Endodermal cell (in vitro differentiated cells): ENCODE measurements around the gene PTPRH. TPM values are rescaled to one million over a fixed set of nuclear protein-coding genes. Genes with fewer than 3 reads are reported as not detected.

ENCODE experiments used
- DNase-seq: peaks from one replicate; pipeline ENCODE4 v3.0.0-alpha.2; 2017
- H3K27ac ChIP-seq: 2 replicates; pipeline ENCODE4 v1.5.1; 2013; ENCODE audit warnings: mild to moderate bottlenecking, low read depth, low read length, moderate library complexity
- H3K27me3 ChIP-seq: 2 replicates; pipeline ENCODE4 v1.6.1; 2013; ENCODE audit warnings: mild to moderate bottlenecking, low read length, moderate library complexity; ENCODE audit not compliant: insufficient read depth, control insufficient read depth, poor library complexity, severe bottlenecking
- H3K36me3 ChIP-seq: 2 replicates; pipeline ENCODE4 v1.7.0; 2013; ENCODE audit warnings: mild to moderate bottlenecking, low read length, moderate library complexity; ENCODE audit not compliant: control insufficient read depth, insufficient read depth
- H3K4me1 ChIP-seq: one replicate; pipeline ENCODE4 v1.7.0; 2013; ENCODE audit warnings: low read length; ENCODE audit not compliant: control insufficient read depth, insufficient read depth
- H3K4me3 ChIP-seq: 2 replicates; pipeline ENCODE4 v1.5.1; 2013; ENCODE audit warnings: mild to moderate bottlenecking, low read length, moderate library complexity
- H3K9ac ChIP-seq: 2 replicates; pipeline ENCODE4 v1.6.1; 2013; ENCODE audit warnings: mild to moderate bottlenecking, low read length, moderate library complexity; ENCODE audit not compliant: poor library complexity, severe bottlenecking; ENCODE audit errors: extremely low read depth
- H3K9me3 ChIP-seq: 2 replicates; pipeline ENCODE4 v1.6.1; 2013; ENCODE audit warnings: mild to moderate bottlenecking, low read length, moderate library complexity; ENCODE audit not compliant: control insufficient read depth
- H3K27ac Mint-ChIP-seq: 2 replicates; pipeline ENCODE4 v1.8.0; 2020; ENCODE audit warnings: mixed read lengths
- H3K27me3 Mint-ChIP-seq: 2 replicates; pipeline ENCODE4 v1.8.0; 2021; ENCODE audit warnings: mild to moderate bottlenecking, mixed read lengths; ENCODE audit not compliant: insufficient read depth
- H3K36me3 Mint-ChIP-seq: 2 replicates; pipeline ENCODE4 v1.8.0; 2020; ENCODE audit warnings: low read depth, mixed read lengths
- H3K4me1 Mint-ChIP-seq: 2 replicates; pipeline ENCODE4 v1.8.0; 2020; ENCODE audit warnings: mixed read lengths
- H3K4me3 Mint-ChIP-seq: 2 replicates; pipeline ENCODE4 v1.8.0; 2020; ENCODE audit warnings: mild to moderate bottlenecking, moderate library complexity, mixed read lengths
- H3K9me3 Mint-ChIP-seq: 2 replicates; pipeline ENCODE4 v1.8.0; 2020; ENCODE audit warnings: mild to moderate bottlenecking, mixed read lengths
- WGBS, 2 experiments: methylation state at CpG; one replicate each; pipeline versions ENCODE4 v1.1.5 to v1.1.7; 2013; ENCODE audit warnings: missing lambda C conversion rate in 2 of 2, mixed read lengths in 1 of 2; ENCODE audit not compliant: insufficient coverage in 1 of 2, insufficient read length in 1 of 2; 5-methylcytosine and 5-hydroxymethylcytosine counted together
- total RNA-seq, 2 donors: library from RNA; stranded (reverse); fragmentation: NEBNext Ultra II Directional in 1 of 2; extraction: Animal tissue kit (Norgen Biotek cat#: 25700) in 1 of 2; gene quantifications; 2 replicates in 1 of 2; 3 replicates in 1 of 2; pipeline ENCODE4 v1.2.1, GENCODE V29; 2021
- TF ChIP-seq, protein P1 (sequence below): fragments of 200-600 bp; sonication (generic); conservative IDR thresholded peaks from 2 replicates; pipeline ENCODE4 v1.5.0; 2021; ENCODE audit warnings: antibody characterized with exemption, mild to moderate bottlenecking

PTPRH gene
- total RNA-seq, 2 donors from 2014 or later = not detected

DNA sequence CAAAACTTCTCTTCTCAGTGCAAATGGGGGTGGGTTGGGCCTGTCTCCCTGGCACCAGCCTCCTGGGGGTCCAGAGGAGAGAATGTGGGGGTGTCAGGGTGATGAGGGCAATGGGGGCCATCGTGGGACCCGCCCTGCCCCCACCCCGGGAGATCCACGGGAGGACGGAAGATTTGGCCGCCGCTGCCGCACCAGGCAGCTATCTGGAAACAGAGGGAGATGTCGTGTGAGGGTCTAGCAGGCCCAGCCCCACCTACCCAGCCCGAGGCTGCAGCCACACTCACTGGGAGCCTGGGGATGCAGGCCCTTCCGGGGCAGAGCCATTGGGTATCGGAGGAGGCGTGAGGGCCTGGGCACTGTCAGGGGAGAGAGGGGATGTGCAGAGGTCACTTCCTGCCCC lies 21.0 kb upstream of the PTPRH start:
- Mint-ChIP-seq H3K27me3 (no peaks in the 10 kb centered on the region), H3K27ac (no peak overlapping the region), H3K36me3 (peaks cover 44% of the 10 kb centered on the region), H3K4me3 (no peak overlapping the region), H3K9me3 (no peaks in the 10 kb centered on the region), H3K4me1 (peaks cover 7% of the 10 kb centered on the region)
- Histone ChIP-seq H3K27me3 (no peaks in the 10 kb centered on the region), H3K36me3 (peaks cover 29% of the 10 kb centered on the region), H3K4me3 (no peak overlapping the region), H3K9me3 (no peaks in the 10 kb centered on the region), H3K27ac (no peak overlapping the region), H3K4me1 (peaks cover 5% of the 10 kb centered on the region), H3K9ac (no peak overlapping the region)
- WGBS, 2 experiments = 80% methylated on average over 11 of the region's 13 CpGs; no CpG with 5 or more reads in 1 of the 2 experiments
- TF ChIP-seq, protein P1, sequence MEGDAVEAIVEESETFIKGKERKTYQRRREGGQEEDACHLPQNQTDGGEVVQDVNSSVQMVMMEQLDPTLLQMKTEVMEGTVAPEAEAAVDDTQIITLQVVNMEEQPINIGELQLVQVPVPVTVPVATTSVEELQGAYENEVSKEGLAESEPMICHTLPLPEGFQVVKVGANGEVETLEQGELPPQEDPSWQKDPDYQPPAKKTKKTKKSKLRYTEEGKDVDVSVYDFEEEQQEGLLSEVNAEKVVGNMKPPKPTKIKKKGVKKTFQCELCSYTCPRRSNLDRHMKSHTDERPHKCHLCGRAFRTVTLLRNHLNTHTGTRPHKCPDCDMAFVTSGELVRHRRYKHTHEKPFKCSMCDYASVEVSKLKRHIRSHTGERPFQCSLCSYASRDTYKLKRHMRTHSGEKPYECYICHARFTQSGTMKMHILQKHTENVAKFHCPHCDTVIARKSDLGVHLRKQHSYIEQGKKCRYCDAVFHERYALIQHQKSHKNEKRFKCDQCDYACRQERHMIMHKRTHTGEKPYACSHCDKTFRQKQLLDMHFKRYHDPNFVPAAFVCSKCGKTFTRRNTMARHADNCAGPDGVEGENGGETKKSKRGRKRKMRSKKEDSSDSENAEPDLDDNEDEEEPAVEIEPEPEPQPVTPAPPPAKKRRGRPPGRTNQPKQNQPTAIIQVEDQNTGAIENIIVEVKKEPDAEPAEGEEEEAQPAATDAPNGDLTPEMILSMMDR = no peak
- DNase-seq = no peak

DNA sequence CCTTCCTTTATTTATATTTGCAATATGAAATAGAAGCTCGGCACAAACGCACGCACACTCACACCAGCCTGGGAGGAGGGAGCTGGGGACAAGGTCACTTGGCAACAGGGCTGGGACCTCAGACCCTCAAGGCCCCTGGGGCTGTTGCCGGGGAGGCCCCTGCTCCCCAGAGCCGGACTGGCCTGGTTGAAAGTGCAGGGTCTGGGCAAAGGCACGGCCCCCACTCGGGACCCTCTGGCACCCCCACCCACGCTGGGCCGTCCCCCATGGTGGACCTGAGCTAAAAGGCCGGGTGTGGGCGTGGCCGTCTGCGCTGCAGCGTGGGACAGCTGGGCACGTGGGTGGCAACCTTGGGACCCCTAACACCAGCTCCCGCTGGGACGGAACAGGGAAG lies 20.5 kb upstream of the PTPRH start:
- WGBS, 2 experiments = 93 to 100% methylated on average over 6 to 17 of the region's 17 CpGs
- DNase-seq = no peak
- no peak overlapping the region for H3K27ac ChIP-seq
- no peak overlapping the region for H3K4me3 Mint-ChIP-seq
- peaks cover 5% of the 10 kb centered on the region for H3K4me1 ChIP-seq
- H3K9me3 ChIP-seq = no peaks in the 10 kb centered on the region
- peaks cover 7% of the 10 kb centered on the region for H3K4me1 Mint-ChIP-seq
- H3K9me3 Mint-ChIP-seq = no peaks in the 10 kb centered on the region
- peaks cover 24% of the 10 kb centered on the region for H3K36me3 ChIP-seq
- no peak overlapping the region for H3K9ac ChIP-seq
- TF ChIP-seq, protein P1 = no peak
- no peaks in the 10 kb centered on the region for H3K27me3 Mint-ChIP-seq
- peaks cover 39% of the 10 kb centered on the region for H3K36me3 Mint-ChIP-seq
- H3K27ac Mint-ChIP-seq = no peak overlapping the region
- no peaks in the 10 kb centered on the region for H3K27me3 ChIP-seq
- H3K4me3 ChIP-seq = no peak overlapping the region

DNA sequence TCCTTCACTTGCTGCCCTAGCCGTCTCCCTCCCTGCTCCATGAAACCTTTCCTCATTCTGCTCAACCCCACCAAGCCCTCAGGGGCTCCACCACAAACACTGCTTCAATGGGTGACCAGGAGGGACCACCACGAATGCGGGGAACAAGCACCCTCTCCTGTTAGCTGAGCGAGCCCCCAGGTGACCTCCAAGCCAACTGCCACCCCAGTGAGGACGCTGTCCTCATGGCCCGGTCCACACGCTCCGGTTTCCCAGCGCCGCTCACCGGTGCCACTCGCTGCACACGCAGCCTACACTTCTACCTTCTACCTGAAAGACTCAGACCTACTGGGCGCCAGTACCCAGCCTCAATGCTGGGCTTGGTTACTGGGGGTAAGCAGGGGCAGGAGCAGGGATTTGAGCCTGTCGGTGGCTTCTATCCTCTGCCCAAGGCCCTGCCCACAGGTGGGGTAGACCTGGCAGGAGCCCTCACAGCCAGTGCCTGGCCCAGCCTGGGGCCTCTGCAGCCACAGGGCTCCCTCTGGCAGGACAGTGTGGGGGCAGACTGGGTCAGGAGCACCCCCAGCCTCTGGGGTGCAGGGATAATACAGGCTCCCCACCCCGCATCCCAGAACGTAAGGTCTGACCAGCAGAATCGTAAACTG lies 20.0 kb upstream of the PTPRH start:
- 90 to 95% methylated on average over 4 to 18 of the region's 18 CpGs for WGBS, 2 experiments
- TF ChIP-seq, protein P1 = no peak
- no peak overlapping the region for H3K4me3 ChIP-seq
- peaks cover 5% of the 10 kb centered on the region for H3K4me1 ChIP-seq
- no peak overlapping the region for H3K9ac ChIP-seq
- Mint-ChIP-seq H3K36me3 (peaks cover 34% of the 10 kb centered on the region), H3K27me3 (no peaks in the 10 kb centered on the region), H3K27ac (peak overlapping the region; percentile 49), H3K4me1 (peaks cover 7% of the 10 kb centered on the region), H3K4me3 (no peak overlapping the region), H3K9me3 (no peaks in the 10 kb centered on the region)
- peaks cover 19% of the 10 kb centered on the region for H3K36me3 ChIP-seq
- H3K27ac ChIP-seq = no peak overlapping the region
- H3K27me3 ChIP-seq = no peaks in the 10 kb centered on the region
- no peaks in the 10 kb centered on the region for H3K9me3 ChIP-seq
- DNase-seq = no peak
